CD4-positive, alpha-beta T cell treated with Interleukin-21 for 1 hour (primary cell): ENCODE results near the gene SLC2A6.
A peak's percentile ranks its signal among the peaks of the same experiment; 100 is the strongest.

Source experiments
- DNase-seq: peaks from one replicate; pipeline ENCODE4 v3.0.0-alpha.2; 2020

Gene SLC2A6

GRCh38 chr9:133433351-133433843 lies 45.5 kb downstream of the SLC2A6 start:
- DNase-seq = no peak

- no peak for DNase-seq
These were observed 48.7 kb downstream of the SLC2A6 start for GRCh38 chr9:133430244-133430643.

- no peak for DNase-seq
These were observed 49.2 kb downstream of the SLC2A6 start for GRCh38 chr9:133429641-133430161.

- DNase-seq = no peak
These were observed 49.7 kb downstream of the SLC2A6 start for GRCh38 chr9:133429214-133429613.

- DNase-seq = no peak
These were observed 50.2 kb downstream of the SLC2A6 start for GRCh38 chr9:133428617-133429101.

- no peak for DNase-seq
These were observed 51.1 kb downstream of the SLC2A6 start for GRCh38 chr9:133427658-133428348.

GRCh38 chr9:133426011-133426410 lies 52.9 kb downstream of the SLC2A6 start:
- no peak for DNase-seq

- DNase-seq = no peak
These were observed 53.8 kb downstream of the SLC2A6 start for GRCh38 chr9:133425049-133425632.

GRCh38 chr9:133424187-133424586 lies 54.7 kb downstream of the SLC2A6 start:
- no peak for DNase-seq

GRCh38 chr9:133423216-133423615 lies 55.7 kb downstream of the SLC2A6 start:
- no peak for DNase-seq

- DNase-seq = peak; percentile 23
These were observed 57.0 kb downstream of the SLC2A6 start, which contains the start of gene ADAMTS13 for GRCh38 chr9:133421615-133422542. Gene ADAMTS13 (plus strand): TSS chr9:133422367. CDS start chr9:133422444, 77 bp downstream.
